Medulla oblongata (tissue), 1 donor: ENCODE results near the gene SPATA9.
"Not testable (repeated sequence)": the region's sequence is repeated elsewhere in the genome, so short reads cannot be mapped to it uniquely, and the experiment has no call there.

Source experiments
- DNase-seq: peaks from one replicate; pipeline ENCODE4 v3.0.0-alpha.2; 2015; ENCODE audit errors: extremely low spot score

SPATA9 gene

DNA sequence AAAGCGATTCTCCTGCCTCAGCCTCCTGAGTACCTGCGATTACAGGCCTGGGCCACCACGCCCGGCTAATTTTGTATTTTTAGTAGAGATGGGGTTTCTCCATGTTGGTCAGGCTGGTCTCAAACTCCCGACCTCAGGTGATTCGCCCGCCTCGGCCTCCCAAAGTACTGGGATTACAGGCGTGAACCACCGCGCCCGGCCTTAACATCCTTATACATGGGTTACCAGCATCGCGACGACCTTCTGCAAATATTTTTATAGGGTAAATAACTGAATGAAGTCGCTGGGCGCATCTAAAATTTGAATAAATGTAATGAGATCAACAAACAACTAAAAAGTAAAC lies 36.6 kb downstream of the SPATA9 start:
- not testable (repeated sequence) for DNase-seq

DNA sequence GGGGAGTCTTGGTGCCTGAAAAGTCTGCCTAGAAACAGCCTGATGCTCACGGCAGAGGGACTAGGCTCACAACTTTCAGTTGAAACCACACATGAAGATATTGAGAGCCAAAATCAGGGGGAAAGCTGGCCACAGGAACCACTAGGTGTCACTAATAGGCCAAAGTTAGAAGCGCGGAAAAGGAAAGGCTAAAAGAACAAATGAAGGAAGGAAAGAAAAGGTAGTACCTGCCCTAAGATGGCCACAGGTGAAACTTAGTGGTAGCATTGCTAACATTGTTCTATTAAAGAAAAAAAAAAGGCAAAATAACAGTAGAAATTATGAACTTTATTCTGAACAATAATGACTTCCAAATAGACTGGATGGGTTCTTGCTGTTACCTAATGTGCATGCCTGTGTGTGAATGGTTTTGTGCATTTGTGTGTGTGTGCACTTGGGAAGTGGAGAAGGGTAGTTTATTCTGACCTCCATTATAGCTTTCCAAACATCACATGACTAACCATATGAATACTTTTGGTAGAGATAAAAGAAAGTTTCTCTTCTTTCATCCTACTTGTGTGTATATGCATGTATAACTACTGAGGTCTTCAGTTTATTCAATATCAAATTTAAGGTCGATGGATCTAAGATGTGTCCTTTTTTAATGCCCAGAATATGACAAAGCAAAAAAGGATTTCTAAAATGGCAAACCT lies 38.3 kb downstream of the SPATA9 start:
- DNase-seq, result peak; percentile 84

DNA sequence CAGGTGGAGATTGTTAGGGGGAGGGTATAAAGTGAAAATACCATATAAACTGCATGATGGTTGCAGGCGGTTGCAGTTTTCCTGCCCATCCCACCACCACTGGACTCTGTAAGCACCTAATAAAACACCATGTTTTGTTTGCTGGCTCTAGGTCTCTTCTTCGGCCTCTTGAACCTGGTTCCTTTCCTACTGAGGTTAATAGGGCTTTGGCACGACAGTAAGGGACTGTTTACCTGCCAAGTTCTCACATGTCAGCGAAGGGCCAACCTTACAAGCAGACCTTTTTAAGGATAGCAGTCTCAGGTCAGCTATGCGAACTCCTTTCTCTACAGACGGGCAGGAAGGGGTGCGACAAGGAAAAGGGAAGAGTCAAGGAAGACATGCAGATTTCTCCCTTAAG lies 39.6 kb downstream of the SPATA9 start:
- DNase-seq, result no peak

DNA sequence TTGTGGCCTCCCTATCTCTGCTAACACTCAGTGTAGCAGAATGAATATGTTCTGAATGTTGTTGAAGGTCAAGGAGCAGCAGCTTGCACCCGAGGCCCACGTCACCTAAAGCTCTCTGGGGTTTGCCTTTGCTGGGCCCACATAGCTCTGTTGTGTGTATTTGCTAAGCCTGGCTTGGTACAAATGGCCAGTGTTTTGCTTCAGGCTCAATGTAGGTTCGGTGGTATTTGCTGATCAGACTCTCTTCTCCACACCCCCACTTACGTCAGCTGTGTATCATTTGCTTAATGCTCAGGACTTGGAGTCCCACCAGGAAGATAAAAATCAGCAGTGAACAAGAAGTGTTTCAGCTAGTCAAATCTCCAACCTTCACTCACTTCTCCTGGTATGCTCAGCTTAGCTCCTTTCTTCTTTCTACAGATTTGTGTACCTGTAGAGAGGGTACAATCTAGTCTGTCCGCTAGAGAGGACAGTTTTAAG lies 41.0 kb downstream of the SPATA9 start:
- DNase-seq, result no peak

DNA sequence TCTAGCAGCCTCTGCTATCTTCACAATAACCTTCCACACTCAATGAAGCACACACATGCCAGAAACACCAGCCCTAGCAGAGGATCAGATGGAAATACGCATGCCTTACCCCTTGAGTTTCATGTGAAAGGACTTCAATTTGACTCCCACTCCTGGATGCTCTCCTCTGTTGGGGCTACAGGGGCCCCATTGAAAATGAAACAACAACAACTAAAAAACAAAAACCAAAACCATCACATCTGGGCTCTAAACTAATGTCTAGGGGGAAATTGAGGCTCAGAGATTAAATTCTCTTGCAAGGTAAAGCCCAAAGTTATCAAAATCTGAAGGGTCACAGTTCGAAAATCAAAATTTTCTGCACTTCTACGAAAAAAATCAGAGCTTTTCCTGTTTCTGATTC lies 44.2 kb downstream of the SPATA9 start:
- no peak for DNase-seq

DNA sequence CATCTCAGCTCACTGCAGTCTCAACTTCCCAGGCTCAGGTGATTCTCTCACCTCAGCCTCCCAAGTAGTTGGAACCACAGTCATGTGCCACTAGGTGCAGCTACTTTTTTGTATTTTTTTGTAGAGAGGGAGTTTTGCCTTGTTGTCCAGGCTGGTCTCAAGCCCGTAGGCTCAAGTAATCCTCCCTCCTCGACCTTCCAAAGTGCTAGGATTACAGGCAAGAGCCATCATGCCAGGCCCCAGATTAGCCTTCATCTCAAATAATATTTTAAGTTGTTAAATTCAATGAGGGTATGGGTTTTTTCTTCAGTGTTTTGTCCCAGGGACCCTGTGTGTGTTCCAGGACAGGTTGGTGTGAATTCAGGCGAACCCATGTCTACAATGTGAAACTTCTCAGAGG lies 48.7 kb downstream of the SPATA9 start:
- DNase-seq, result no peak

DNA sequence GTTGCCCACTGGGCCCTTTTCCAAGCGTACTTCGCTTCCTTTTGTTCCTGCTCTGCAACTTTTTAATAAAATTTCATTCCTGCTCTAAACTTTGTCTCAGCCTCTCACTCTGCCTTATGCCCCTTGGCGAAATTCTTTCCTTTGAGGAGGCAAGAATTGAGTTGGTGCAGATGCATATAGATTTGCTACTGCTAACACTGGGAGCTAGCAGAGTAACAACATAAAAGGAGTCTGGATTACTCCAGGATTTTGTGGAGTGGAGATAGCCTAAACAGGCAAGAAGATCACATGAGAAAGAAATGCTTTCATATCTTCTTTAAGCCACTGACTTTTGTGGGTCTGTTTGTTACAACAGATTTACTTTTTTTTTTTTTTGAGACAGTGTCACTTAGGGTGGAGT lies 49.1 kb downstream of the SPATA9 start:
- no peak for DNase-seq

DNA sequence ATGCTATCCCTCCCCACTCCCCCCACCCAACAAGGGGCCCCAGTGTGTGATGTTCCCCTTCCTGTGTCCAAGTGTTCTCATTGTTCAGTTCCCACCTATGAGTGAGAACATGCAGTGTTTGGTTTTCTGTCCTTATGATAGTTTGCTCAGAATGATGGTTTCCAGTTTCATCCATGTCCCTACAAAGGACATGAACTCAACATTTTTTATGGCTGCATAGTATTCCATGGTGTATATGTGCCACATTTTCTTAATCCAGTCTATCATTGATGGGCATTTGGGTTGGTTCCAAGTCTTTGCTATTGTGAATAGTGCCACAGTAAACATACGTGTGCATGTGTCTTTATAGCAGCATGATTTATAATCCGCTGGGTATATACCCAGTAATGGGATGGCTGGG lies 49.8 kb downstream of the SPATA9 start:
- not testable (repeated sequence) for DNase-seq

DNA sequence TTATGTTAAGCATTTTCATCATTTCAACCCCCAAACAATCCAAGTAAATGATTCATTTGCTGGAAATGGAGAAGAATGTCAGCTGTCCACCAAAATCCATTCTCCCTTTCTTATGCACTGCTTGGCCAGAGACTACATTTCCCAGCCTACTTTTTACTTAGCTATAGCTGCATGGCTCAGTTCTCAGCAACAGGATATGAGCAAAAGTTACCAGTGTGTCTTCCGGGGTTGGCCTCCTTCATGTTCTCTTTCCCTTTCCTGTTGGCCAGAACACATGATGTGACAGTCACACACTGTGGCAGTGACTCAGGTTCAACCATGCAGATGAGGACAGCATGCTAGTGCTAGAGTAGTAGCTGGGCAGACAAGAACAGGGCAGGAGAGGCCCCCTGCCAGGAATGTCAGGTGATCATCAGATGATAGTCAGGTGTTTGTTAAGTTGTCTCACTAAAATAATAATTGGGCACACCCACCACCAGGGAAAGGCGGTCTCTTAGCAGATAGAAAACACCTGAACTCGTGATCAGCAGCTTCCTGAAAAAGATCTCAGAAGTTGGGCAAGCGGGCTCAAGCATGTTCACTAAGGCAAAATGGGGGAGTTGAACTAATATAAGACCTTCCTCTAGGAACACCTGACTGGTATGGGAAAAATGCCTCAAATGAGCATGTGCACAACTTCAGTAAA lies 50.7 kb downstream of the SPATA9 start:
- DNase-seq, result no peak

DNA sequence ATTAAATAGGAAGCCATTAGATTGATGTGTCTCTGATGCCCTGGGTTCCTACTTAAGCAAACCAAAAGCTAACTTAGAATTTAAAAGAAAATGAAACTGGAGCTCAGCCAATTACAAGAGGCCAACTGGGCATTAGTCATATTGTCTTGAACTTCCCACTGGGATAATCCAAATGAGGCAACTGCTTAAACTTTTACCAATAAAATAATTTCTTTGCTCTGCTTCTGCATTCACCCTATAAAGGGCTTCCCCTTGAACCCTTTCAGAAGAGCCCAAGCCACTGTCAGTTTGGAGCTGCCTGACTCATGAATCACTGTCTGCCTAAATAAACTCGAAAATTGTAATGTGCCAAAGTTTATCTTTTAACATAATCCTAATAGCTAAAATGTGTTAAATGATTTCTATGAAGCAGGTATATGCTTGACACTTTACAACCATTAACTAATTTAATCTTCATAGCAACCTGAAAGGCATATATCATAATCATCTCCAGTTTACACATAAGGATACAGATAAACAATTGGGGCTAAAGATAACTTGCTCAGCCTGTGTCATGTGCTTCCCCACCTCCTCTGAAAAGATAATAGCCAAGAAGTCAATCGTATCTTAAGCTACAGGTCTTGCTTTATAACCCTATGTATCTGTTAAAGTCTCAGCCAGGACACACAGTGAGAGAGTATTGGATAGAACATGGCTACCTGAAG lies 51.4 kb downstream of the SPATA9 start:
- no peak for DNase-seq

DNA sequence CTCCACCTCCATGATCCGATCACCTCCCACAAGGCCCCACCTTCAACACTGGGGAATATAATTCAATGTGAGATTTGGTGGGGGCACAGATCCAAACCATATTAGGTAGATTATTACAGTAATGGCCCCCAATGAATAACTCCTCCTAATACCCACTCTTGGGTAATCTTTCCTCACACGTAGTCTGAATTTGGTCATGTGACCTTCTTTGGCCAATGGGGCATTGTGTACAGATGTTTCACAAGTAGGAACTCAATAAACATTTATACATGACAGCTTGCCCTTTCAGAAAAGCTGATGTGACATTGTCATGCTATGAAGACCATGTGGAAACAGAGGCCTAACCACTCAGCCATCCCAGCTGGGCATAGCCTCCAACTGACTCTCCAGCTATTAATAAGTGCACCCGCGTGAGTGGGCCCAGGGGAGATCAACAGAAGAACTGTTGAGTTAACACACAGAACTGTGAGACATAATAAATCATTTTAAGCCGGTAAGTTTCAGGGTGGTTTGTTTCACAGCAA lies 52.3 kb downstream of the SPATA9 start:
- no peak for DNase-seq

DNA sequence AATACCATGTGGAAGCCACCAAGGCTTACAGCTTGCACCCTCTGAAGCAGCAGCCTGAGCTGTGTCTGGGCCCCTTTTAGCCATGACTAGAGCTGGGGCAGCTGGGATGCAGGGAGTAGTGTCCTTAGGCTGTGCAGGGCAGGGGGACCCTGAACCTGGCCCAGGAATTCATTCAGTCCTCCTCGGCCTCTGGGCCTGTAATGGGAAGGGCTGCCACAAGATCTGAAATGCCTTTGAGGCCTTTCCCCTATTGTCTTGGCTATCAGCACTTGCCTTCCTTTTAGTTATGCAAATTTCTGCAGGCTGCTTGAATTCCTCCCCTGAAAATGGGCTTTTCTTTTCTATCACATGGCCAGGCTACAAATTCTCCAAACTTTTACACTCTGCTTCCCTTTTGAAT lies 53.9 kb downstream of the SPATA9 start:
- DNase-seq, result no peak

DNA sequence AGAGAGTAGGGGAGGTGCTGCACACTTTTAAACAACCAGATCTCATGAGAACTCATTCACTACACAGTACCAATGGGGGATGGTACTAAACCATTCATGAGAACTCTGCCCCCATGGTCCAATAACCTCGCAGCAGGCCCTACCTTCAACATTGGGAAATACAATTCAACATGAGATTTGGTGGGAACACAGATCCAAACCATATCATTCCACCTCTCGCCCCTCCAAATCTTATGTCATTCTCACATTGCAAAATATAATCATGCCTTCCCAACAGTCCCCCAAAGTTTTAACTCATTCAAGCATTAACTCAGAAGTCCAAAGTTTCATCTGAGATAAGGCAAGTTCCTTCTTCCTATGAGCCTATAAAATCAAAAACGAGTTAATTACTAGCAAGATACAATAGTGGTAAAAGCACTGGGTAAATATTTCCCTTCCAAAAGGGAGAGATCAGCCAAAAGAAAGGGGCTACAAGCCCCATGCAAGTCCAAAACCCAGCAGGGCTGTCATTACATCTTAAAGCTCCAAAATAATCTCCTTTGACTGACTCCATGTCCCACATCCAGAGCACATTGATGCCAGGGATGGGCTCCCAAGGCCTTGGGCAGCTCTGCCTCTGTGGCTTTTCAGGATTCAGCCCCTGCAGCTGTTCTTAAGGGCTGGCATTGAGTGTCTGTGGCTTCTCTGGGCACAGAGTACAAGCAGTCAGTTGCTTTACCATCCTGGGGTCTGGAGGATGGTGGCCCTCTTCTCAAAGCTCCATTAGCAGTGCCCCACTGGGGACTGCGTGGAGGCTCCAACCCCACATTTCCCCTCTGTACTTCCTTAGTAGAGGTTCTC lies 54.6 kb downstream of the SPATA9 start:
- DNase-seq, result no peak

DNA sequence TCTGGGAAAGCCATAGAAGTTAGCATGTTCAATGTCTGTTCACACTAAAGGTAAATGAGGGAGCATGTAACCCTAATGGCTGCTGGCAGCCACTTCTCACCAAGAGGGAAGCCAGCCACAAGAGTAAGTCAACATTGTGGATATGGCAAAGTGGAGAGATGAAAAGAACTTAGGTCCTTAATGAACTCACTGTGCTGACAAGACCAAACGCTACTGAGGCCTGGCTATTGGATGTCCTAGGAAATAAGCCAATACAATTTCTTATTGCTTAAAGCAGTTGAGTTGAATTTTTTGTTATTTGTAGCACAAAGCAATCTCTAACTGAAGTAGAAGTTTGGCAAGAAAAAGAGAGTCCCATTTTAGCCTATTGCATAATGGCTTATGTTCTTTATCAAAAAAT lies 56.1 kb downstream of the SPATA9 start:
- DNase-seq, result no peak

DNA sequence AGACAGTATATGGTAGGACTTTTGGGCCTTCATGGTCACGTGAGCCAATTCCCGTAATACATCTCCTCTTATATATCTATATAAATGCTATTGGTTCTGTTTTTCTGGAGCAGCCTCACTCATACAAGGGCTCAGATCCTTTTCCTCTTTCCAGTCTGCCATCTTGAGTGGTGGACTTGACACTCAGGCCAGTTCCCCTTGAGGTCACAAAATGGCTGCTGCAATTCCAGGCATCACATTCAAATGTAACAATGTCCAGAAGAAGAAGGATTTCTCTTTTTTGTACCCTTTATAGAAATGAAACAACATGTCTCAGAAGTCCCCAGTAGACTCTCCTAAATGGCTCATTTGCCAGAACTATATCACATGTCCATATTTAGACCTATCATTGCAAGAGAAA lies 58.4 kb downstream of the SPATA9 start:
- DNase-seq, result no peak

DNA sequence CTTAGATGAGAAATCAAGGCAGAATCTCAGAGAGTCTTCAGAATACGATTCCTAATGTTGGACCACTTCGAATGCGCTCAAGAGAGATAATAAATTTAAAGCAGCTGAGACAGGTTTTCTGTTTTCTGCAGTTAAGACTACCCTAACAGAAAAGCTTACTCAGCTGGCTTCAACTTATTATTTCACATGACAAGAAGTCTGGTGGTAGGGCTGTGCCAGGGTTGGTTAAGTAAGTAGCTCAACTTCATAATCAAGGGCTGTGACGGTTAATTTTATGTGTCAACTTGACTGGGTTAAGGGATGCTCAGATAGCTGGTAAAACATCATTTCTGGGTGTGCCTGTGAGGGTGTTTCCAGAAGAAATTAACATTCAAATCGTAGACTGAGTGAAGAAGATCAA lies 59.1 kb downstream of the SPATA9 start:
- DNase-seq, result no peak

DNA sequence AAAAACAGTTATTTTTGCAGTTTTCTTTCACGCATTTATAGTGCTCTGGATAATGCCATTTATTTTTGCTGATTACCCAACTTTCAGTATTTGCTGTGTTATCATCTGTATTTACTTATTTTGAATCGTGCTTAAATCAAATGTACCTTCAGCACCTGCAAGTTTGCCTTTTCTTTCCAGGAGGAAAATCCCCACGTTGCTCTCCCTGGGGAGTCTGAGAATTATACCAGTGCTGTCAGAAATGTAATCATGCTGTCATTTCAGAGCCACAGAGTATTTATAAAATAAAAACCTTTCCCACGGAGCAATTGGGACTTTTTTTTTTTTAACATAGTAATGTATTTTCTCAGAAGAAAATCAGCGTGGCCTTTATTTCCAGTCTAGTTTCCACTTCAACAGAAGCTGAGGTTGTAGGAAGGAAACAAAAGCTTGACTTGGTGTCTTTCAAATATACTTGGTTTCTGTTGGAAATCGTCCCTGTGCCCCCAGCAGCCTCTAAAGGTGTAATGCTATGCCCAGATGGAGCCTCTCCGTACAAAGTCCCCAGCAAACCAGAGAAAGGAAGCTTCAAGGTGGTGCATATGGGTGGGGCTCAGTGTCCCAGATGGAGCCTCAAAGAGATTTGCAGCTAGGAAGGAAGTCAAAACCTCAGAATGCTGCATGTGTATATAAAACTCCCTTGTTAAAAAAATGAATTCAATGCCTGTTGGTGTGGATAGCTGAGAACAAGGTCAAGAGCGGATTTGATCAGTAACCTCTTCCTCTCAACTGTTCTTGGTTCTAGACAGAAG lies 60.8 kb downstream of the SPATA9 start:
- no peak for DNase-seq

DNA sequence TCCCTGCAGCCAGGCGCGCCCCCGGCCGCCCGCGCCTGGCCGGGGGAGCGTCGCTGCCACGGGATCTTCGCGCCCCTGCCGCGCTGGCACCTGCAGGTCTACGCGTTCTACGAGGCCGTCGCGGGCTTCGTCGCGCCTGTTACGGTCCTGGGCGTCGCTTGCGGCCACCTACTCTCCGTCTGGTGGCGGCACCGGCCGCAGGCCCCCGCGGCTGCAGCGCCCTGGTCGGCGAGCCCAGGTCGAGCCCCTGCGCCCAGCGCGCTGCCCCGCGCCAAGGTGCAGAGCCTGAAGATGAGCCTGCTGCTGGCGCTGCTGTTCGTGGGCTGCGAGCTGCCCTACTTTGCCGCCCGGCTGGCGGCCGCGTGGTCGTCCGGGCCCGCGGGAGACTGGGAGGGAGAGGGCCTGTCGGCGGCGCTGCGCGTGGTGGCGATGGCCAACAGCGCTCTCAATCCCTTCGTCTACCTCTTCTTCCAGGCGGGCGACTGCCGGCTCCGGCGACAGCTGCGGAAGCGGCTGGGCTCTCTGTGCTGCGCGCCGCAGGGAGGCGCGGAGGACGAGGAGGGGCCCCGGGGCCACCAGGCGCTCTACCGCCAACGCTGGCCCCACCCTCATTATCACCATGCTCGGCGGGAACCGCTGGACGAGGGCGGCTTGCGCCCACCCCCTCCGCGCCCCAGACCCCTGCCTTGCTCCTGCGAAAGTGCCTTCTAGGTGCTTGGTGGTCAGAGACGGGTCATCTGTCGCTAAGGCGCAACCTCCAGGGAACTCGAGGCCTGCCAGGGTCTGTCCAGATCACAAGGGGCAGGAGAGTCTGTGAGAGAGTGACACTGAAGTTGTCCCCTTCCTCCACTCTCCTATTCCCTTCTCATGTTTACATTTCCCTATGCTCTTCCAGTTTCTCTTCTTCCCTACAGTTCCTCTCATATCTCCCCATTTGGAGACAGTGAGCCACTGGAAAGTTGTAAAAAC lies 61.6 kb downstream of the SPATA9 start:
- DNase-seq, result no peak

DNA sequence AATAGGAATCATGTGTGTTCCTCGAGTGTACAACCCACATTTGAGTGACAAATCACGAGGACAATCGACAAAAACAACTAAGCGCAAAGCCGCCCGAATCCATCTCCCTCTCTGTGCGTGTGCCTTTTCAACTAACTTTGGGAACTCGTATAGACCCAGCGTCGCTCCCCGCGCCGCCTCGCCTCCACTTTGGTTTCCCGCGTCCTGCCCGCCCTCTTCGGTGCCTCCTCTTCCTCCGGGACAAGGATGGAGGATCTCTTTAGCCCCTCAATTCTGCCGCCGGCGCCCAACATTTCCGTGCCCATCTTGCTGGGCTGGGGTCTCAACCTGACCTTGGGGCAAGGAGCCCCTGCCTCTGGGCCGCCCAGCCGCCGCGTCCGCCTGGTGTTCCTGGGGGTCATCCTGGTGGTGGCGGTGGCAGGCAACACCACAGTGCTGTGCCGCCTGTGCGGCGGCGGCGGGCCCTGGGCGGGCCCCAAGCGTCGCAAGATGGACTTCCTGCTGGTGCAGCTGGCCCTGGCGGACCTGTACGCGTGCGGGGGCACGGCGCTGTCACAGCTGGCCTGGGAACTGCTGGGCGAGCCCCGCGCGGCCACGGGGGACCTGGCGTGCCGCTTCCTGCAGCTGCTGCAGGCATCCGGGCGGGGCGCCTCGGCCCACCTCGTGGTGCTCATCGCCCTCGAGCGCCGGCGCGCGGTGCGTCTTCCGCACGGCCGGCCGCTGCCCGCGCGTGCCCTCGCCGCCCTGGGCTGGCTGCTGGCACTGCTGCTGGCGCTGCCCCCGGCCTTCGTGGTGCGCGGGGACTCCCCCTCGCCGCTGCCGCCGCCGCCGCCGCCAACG lies 62.5 kb downstream of the SPATA9 start, which contains the start of gene GPR150:
Gene GPR150 (plus strand): TSS at position 58 of the 840 bp plus-strand sequence. CDS start 189 bp downstream, at position 247.
- DNase-seq, result no peak
